OCI-LY1 (cell line): ENCODE measurements around the gene DLEU7.

Experiments
- H2AFZ ChIP-seq: fragments of 200-600 bp; sonication (generic), shearing (Covaris generic); 2 replicates; pipeline ENCODE4 v1.6.0; 2014; ENCODE audit warnings: antibody characterized with exemption, mild to moderate bottlenecking, low read length
- H3F3A ChIP-seq: fragments of 200-600 bp; sonication (generic), shearing (Covaris generic); 2 replicates; pipeline ENCODE4 v1.6.0; 2014; ENCODE audit warnings: mild to moderate bottlenecking, antibody characterized with exemption, low read length, moderate library complexity; ENCODE audit not compliant: insufficient read depth
- H3K27ac ChIP-seq: fragments of 200-600 bp; sonication (generic); 2 replicates; pipeline ENCODE4 v1.5.1; 2014; ENCODE audit warnings: low read length, mixed run types, mild to moderate bottlenecking, low read depth; ENCODE audit not compliant: poor library complexity, severe bottlenecking
- H3K27me3 ChIP-seq: fragments of 200-600 bp; sonication (generic); 2 replicates; pipeline ENCODE4 v1.6.0; 2014; ENCODE audit warnings: antibody characterized with exemption, mild to moderate bottlenecking, low read length, moderate library complexity; ENCODE audit not compliant: insufficient read depth
- H3K36me3 ChIP-seq: fragments of 200-600 bp; sonication (generic); 2 replicates; pipeline ENCODE4 v1.6.1; 2014; ENCODE audit warnings: mild to moderate bottlenecking, antibody characterized with exemption, low read length, moderate library complexity, mixed read lengths; ENCODE audit not compliant: insufficient read depth
- H3K4me1 ChIP-seq: fragments of 200-600 bp; sonication (generic); 2 replicates; pipeline ENCODE4 v1.5.1; 2014; ENCODE audit warnings: mild to moderate bottlenecking, low read length, moderate library complexity; ENCODE audit not compliant: insufficient read depth, severe bottlenecking
- H3K4me2 ChIP-seq: fragments of 200-600 bp; sonication (generic), shearing (Covaris generic); 2 replicates; pipeline ENCODE4 v1.6.1; 2014; ENCODE audit warnings: low read length
- H3K4me3 ChIP-seq: fragments of 200-600 bp; sonication (generic); 2 replicates; pipeline ENCODE4 v1.5.1; 2014; ENCODE audit warnings: low read length, low read depth, mild to moderate bottlenecking, mixed read lengths; ENCODE audit not compliant: poor library complexity, severe bottlenecking
- H3K79me2 ChIP-seq: fragments of 200-600 bp; shearing (Covaris generic); 2 replicates; pipeline ENCODE4 v1.6.1; 2016; ENCODE audit warnings: mixed run types, low read length, mixed read lengths; ENCODE audit not compliant: insufficient read depth
- H3K9ac ChIP-seq: fragments of 200-600 bp; sonication (generic), shearing (Covaris generic); 2 replicates; pipeline ENCODE4 v1.6.1; 2014; ENCODE audit warnings: mild to moderate bottlenecking, low read length, mixed read lengths
- H3K9me2 ChIP-seq: fragments of 200-600 bp; sonication (generic), shearing (Covaris generic); 2 replicates; pipeline ENCODE4 v1.6.1; 2014; ENCODE audit warnings: low read depth, mild to moderate bottlenecking, low read length, mixed read lengths
- H3K9me3 ChIP-seq: fragments of 200-600 bp; shearing (Covaris generic); 2 replicates; pipeline ENCODE4 v1.6.1; 2014; ENCODE audit warnings: low read length, mixed read lengths
- H4K20me1 ChIP-seq: fragments of 200-600 bp; sonication (generic), shearing (Covaris generic); 2 replicates; pipeline ENCODE4 v1.6.0; 2016; ENCODE audit warnings: mild to moderate bottlenecking, low read length; ENCODE audit not compliant: insufficient read depth
- EZH2 ChIP-seq: fragments of 200-600 bp; sonication (generic), shearing (Covaris generic); IDR thresholded peaks from 2 replicates; pipeline ENCODE4 v1.8.0; 2017; ENCODE audit warnings: borderline replicate concordance, mixed run types, mild to moderate bottlenecking, antibody characterized with exemption, low read length, moderate library complexity, mixed read lengths
- TF ChIP-seq, protein P1 (sequence below): fragments of 200-600 bp; sonication (generic), shearing (Covaris generic); IDR thresholded peaks from 2 replicates; pipeline ENCODE4 v1.5.1; 2017; ENCODE audit warnings: mild to moderate bottlenecking, antibody characterized with exemption, low read length, moderate library complexity, mixed read lengths

DLEU7 gene

DNA sequence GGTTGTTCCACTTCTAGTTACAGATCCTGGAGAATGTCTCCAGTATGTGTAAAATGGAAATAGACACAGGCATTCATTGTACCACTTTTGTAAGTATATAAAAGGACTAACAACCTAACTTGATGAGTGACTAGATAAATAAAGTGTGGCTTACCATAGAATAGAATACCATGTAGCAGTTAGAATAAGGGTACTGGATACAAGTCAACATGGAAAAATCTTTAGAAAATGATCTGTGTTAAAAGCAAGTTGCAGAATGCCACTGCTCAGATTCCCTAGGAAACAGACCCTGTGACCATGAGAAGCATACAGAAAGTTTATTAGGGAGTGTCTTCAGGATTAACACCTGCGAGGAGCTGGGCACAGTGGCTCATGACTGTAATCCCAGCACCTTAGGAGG, 40.2 kb upstream of the DLEU7 start:
- no peaks in the 10 kb centered on the region for H4K20me1 ChIP-seq
- H3K4me2 ChIP-seq: no peak overlapping the region
- H3K79me2 ChIP-seq: no peaks in the 10 kb centered on the region

DNA sequence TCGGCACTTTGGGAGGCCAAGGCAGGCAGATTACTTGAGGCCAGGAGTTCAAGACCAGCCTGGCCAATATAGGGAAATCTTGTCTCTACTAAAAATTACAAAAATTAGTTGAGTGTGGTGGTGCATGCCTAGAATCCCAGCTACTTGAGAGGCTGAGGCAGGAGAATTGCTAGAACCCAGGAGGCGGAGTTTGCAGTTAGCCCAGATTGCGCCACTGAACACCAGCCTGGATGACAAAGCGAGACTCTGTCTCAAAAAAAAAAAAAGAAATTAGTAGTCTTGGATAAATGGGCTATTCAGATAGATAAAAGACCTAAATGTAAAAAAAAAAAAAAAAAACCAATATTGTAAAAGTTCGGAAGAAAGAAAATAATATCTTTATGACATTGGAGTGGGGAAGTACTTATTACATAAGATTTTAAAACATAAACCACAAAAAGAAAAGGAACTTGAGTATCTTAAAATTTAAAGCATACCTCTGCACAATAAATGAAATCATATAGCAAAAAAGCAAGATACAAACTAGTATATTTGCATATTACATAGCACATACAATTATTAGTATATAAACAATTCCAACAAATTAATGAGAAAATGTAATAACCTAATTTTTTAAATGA, 39.4 kb upstream of the DLEU7 start:
- no peak overlapping the region for H3K4me3 ChIP-seq
- no peaks in the 10 kb centered on the region for H4K20me1 ChIP-seq
- peaks cover 16% of the 10 kb centered on the region for H3K4me1 ChIP-seq
- H3K9ac ChIP-seq: no peak overlapping the region
- no peaks in the 10 kb centered on the region for H3K27me3 ChIP-seq
- H3K9me3 ChIP-seq: no peaks in the 10 kb centered on the region; the same call in 1 of the 2 replicates
- H3K36me3 ChIP-seq: no peaks in the 10 kb centered on the region
- TF ChIP-seq EZH2: no peak
- TF ChIP-seq, protein P1, sequence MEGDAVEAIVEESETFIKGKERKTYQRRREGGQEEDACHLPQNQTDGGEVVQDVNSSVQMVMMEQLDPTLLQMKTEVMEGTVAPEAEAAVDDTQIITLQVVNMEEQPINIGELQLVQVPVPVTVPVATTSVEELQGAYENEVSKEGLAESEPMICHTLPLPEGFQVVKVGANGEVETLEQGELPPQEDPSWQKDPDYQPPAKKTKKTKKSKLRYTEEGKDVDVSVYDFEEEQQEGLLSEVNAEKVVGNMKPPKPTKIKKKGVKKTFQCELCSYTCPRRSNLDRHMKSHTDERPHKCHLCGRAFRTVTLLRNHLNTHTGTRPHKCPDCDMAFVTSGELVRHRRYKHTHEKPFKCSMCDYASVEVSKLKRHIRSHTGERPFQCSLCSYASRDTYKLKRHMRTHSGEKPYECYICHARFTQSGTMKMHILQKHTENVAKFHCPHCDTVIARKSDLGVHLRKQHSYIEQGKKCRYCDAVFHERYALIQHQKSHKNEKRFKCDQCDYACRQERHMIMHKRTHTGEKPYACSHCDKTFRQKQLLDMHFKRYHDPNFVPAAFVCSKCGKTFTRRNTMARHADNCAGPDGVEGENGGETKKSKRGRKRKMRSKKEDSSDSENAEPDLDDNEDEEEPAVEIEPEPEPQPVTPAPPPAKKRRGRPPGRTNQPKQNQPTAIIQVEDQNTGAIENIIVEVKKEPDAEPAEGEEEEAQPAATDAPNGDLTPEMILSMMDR: no peak
- no peak overlapping the region for H3K27ac ChIP-seq
- H3K9me2 ChIP-seq: no peaks in the 10 kb centered on the region
- no peaks in the 10 kb centered on the region for H3F3A ChIP-seq
- no peak overlapping the region for H3K4me2 ChIP-seq
- no peak overlapping the region for H2AFZ ChIP-seq
- no peaks in the 10 kb centered on the region for H3K79me2 ChIP-seq

More for the DNA sequence above, 40.2 kb upstream of the DLEU7 start:
- H3K9me2 ChIP-seq: no peaks in the 10 kb centered on the region
- no peaks in the 10 kb centered on the region for H3K27me3 ChIP-seq
- H3K4me3 ChIP-seq: no peak overlapping the region
- H3K27ac ChIP-seq: no peak overlapping the region
- TF ChIP-seq EZH2: no peak
- TF ChIP-seq, protein P1: no peak
- H3K9ac ChIP-seq: no peak overlapping the region
- H3K9me3 ChIP-seq: no peaks in the 10 kb centered on the region; the same call in 1 of the 2 replicates
- no peak overlapping the region for H2AFZ ChIP-seq
- H3K36me3 ChIP-seq: no peaks in the 10 kb centered on the region
- H3F3A ChIP-seq: no peaks in the 10 kb centered on the region
- peaks cover 16% of the 10 kb centered on the region for H3K4me1 ChIP-seq

DNA sequence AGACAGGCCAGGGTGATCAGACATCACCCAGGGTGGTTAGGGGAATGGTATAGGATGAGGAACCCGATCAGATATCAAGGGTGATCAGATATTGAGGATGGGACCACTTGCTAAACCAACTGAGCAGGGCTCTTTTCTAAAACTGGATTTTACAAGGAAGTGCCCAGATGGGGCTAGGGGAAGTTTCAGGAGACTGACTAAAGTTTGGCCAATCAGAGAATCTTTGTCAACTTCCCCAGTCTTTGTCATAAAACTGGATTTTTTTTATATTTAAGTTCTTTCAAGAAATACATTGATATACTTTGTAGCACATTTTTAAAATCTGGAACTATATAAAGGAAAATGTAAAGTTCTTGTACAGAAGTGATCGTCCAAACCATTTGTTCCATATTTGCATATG, 30.5 kb upstream of the DLEU7 start:
- Histone ChIP-seq H2AFZ (no peak overlapping the region), H3K79me2 (no peaks in the 10 kb centered on the region), H4K20me1 (no peaks in the 10 kb centered on the region), H3K9ac (no peak overlapping the region), H3K36me3 (no peaks in the 10 kb centered on the region), H3F3A (no peaks in the 10 kb centered on the region), H3K27ac (no peak overlapping the region), H3K4me2 (no peak overlapping the region), H3K27me3 (no peaks in the 10 kb centered on the region), H3K9me2 (no peaks in the 10 kb centered on the region), H3K4me3 (no peak overlapping the region), H3K4me1 (no peaks in the 10 kb centered on the region), H3K9me3 (no peaks in the 10 kb centered on the region)
- TF ChIP-seq EZH2: no peak
- TF ChIP-seq, protein P1: no peak
